WERI-Rb-1 (cell line): Measurements from ENCODE around the gene FBXO2.

ENCODE experiments used
- DNase-seq: peaks from one replicate; pipeline ENCODE4 v3.0.0-alpha.2; 2020
- H3K27ac ChIP-seq: fragments of 250-450 bp; sonication (Bioruptor Pico); 2 replicates; pipeline ENCODE4 v1.5.1; 2020; ENCODE audit warnings: mild to moderate bottlenecking, moderate library complexity
- H3K27me3 ChIP-seq: fragments of 250-450 bp; sonication (Bioruptor Pico); 2 replicates; pipeline ENCODE4 v1.5.1; 2021; ENCODE audit warnings: mild to moderate bottlenecking, low read depth, moderate library complexity; ENCODE audit not compliant: insufficient read depth, severe bottlenecking
- H3K36me3 ChIP-seq: fragments of 250-450 bp; sonication (Bioruptor Pico); 2 replicates; pipeline ENCODE4 v1.5.1; 2020; ENCODE audit warnings: mild to moderate bottlenecking, moderate library complexity
- H3K4me3 ChIP-seq: 2 replicates; pipeline ENCODE4 v1.5.1; 2011; ENCODE audit warnings: low read depth, mild to moderate bottlenecking, control low read depth, low read length
- H3K9me3 ChIP-seq: fragments of 250-450 bp; sonication (Bioruptor Pico); 2 replicates; pipeline ENCODE4 v1.5.1; 2021; ENCODE audit warnings: mild to moderate bottlenecking, moderate library complexity; ENCODE audit not compliant: severe bottlenecking
- CTCF ChIP-seq: IDR thresholded peaks from 2 replicates; pipeline ENCODE4 v1.5.1; 2011; ENCODE audit warnings: low read depth, mild to moderate bottlenecking, control low read depth, inconsistent platforms, low read length

FBXO2 gene

DNA sequence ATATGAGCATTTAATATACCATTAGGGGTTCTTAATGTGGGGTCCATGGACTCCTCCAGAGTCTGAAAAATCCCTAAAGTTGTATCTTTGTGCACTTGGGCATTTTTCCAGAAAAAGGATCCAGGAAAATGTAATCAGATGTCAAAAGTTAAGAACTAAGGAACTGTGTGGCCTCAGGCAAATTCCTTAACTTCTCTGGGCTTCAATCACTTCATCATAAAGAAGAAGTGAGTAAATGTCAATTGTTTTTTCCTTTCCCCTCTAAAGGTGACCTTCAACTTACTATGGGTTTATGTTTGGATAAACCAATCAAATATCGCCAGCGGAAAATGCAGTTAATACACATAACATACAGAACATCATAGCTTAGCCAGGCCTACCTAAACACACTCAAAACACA, 24.2 kb upstream of the FBXO2 start:
- no peaks in the 10 kb centered on the region for H3K27me3 ChIP-seq
- H3K4me3 ChIP-seq = no peak overlapping the region
- DNase-seq = no peak
- TF ChIP-seq CTCF = no peak
- H3K36me3 ChIP-seq = peaks cover 55% of the 10 kb centered on the region
- no peak overlapping the region for H3K27ac ChIP-seq
- H3K9me3 ChIP-seq = no peaks in the 10 kb centered on the region

GRCh38 chr1:11676386-11677103, 22.3 kb upstream of the FBXO2 start:
- no peaks in the 10 kb centered on the region for H3K27me3 ChIP-seq
- H3K36me3 ChIP-seq = peaks cover 72% of the 10 kb centered on the region
- no peak for DNase-seq
- no peak for TF ChIP-seq CTCF
- H3K9me3 ChIP-seq = no peaks in the 10 kb centered on the region
- H3K27ac ChIP-seq = no peak overlapping the region
- H3K4me3 ChIP-seq = no peak overlapping the region

DNA sequence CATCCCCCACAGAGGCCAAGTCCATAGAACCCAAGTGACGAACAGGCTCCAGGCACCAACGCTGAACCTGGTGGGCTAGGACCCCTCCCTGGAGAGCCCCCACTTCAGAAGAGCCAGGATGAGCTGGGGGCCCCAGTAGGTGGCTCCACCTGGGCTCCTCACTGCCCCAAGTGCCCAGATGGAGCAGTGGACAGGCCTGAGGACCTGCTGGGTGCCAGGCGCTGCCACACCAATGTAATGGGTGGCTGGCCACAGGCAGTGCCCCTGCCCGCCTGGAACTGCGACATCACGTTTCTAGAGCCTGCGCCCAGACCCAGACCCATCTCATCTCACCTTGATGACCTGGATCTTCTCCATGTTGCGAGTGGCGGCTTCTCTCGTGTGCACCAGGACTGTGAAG, 21.1 kb upstream of the FBXO2 start:
- H3K4me3 ChIP-seq = no peak overlapping the region
- TF ChIP-seq CTCF = no peak
- no peaks in the 10 kb centered on the region for H3K9me3 ChIP-seq
- DNase-seq = no peak
- no peak overlapping the region for H3K27ac ChIP-seq
- peaks cover 82% of the 10 kb centered on the region for H3K36me3 ChIP-seq
- no peaks in the 10 kb centered on the region for H3K27me3 ChIP-seq

DNA sequence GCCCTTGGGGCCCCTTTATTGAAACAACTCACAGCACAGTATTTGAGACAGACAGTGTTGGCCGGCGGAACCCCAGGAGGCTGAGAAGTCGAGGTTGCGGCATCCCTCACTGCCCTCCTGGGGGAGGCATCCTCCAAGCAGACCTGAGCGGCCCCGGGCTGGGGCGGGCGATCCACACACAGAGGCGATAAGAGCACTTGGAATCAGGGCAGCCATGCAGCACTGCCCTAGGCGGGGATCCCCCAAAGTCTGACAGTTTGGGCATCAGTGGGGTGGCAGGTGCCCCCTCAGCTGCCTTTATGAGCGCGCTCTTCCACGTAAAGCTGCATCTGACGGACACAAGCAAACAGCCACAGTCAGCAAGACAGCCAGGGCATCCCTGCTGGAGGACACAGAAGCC, 20.3 kb upstream of the FBXO2 start:
- no peaks in the 10 kb centered on the region for H3K9me3 ChIP-seq
- H3K36me3 ChIP-seq = peaks cover 83% of the 10 kb centered on the region
- H3K27ac ChIP-seq = no peak overlapping the region
- H3K4me3 ChIP-seq = no peak overlapping the region
- no peaks in the 10 kb centered on the region for H3K27me3 ChIP-seq
- TF ChIP-seq CTCF = no peak
- DNase-seq = no peak

DNA sequence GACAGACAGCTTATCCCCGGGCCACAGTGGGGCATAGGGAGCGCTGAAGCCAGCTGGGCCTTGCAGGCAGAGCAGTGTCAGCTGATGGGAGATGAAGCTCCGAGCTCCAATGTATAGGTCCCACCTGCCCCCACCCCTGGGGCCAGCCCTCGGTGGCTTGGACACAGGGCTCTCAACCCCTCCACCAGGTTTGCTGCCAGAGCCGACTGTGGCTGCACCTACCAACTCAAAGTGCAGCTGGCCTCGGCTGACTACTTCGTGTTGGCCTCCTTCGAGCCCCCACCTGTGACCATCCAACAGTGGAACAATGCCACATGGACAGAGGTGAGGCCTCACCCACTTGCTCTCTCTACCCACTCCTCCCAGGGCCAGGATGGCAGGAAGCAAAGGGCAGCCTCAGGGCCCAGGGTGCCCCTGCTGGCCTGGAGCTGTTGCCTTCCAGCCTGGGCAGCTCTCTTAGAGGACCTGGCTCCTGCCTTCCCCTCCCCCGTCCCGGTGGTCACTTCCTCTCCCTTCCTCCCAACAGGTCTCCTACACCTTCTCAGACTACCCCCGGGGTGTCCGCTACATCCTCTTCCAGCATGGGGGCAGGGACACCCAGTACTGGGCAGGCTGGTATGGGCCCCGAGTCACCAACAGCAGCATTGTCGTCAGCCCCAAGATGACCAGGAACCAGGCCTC, 19.0 kb upstream of the FBXO2 start:
- no peak for TF ChIP-seq CTCF
- Histone ChIP-seq H3K36me3 (peaks cover 72% of the 10 kb centered on the region), H3K27ac (no peak overlapping the region), H3K27me3 (no peaks in the 10 kb centered on the region), H3K9me3 (no peaks in the 10 kb centered on the region), H3K4me3 (no peak overlapping the region)
- DNase-seq = no peak
